PC-3 (cell line): ENCODE measurements around the gene PRSS48.

ENCODE experiments used
- EZH2 ChIP-seq: fragments of 300-600 bp; sonication (generic); IDR thresholded peaks from one replicate; pipeline ENCODE4 v1.6.1; 2017; ENCODE audit warnings: antibody characterized with exemption, mild to moderate bottlenecking, low read length; ENCODE audit not compliant: unreplicated experiment
- TF ChIP-seq, protein P1 (sequence below): fragments of 300-600 bp; sonication (generic); conservative IDR thresholded peaks from 2 replicates; pipeline ENCODE4 v1.5.1; 2017; ENCODE audit warnings: antibody characterized with exemption, low read depth, mild to moderate bottlenecking, low read length

DNA sequence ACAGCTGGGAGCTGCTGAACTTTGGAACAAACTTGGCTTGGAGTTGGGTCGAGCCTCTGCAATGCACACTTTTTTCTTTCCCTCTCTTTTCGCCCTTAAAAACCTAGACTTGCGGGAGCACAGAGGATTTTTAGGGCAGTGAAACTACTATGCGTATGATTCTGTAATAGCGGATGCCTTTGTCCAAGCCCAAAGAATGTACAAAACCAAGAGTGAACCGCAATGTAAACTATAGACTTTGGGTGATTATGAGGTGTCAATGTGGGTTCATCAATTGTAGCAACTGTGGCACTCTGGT, 48.9 kb downstream of the PRSS48 start:
- TF ChIP-seq, protein P1, sequence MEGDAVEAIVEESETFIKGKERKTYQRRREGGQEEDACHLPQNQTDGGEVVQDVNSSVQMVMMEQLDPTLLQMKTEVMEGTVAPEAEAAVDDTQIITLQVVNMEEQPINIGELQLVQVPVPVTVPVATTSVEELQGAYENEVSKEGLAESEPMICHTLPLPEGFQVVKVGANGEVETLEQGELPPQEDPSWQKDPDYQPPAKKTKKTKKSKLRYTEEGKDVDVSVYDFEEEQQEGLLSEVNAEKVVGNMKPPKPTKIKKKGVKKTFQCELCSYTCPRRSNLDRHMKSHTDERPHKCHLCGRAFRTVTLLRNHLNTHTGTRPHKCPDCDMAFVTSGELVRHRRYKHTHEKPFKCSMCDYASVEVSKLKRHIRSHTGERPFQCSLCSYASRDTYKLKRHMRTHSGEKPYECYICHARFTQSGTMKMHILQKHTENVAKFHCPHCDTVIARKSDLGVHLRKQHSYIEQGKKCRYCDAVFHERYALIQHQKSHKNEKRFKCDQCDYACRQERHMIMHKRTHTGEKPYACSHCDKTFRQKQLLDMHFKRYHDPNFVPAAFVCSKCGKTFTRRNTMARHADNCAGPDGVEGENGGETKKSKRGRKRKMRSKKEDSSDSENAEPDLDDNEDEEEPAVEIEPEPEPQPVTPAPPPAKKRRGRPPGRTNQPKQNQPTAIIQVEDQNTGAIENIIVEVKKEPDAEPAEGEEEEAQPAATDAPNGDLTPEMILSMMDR, result no peak
- TF ChIP-seq EZH2, result no peak
